SIG-M5 treated with dmso at 0.1 percent for 504 hours (cell line): ENCODE measurements around the gene SEPTIN10.
"Not testable (repeated sequence)": the region's sequence is repeated elsewhere in the genome, so short reads cannot be mapped to it uniquely, and the experiment has no call there.

Experiments used
- DNase-seq: peaks from one replicate; lab custom pipeline; 2025; ENCODE audit not compliant: unreplicated experiment; lab: John Stamatoyannopoulos, UW

Gene SEPTIN10

DNA sequence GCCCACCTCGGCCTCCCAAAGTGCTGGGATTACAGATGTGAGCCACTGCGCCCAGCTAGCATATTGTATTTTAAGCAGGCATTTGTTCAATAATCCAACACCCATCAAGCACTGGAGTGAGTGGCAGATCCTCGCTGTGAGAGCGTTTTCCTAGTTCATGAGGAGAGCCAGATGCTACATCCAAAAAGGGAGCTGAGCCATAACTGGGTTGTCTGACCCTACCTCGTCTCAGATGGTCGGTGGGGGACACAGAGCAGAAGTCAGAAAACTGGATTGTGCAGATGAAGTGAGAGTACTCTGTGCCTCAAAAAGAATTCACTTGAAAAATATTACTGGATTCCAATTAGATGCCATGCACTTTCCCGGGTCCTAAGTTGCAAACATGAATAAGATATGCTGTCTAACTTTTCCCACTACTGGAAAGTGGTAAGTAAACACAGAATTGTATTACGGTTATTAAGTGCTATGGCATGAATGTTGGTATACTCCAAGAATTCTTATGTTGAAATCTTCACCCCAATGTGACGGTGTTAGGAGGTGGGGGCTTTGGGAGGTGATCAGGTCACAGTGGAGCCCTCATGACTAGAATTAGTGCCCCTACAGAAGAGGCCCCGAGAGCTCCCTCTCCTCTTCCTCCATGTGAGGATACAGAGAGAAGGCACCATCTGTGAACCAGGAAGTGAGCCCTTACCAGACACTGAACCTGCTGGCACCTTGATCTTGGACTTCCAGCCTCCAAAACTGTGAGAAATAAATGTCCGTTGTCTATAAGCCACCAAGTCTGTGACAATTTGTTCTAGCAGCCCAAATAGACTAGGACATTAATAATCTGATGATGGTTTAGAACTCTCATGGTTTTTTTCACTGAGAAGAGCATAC is 21.9 kb upstream of the SEPTIN10 start:
- DNase-seq = no peak

DNA sequence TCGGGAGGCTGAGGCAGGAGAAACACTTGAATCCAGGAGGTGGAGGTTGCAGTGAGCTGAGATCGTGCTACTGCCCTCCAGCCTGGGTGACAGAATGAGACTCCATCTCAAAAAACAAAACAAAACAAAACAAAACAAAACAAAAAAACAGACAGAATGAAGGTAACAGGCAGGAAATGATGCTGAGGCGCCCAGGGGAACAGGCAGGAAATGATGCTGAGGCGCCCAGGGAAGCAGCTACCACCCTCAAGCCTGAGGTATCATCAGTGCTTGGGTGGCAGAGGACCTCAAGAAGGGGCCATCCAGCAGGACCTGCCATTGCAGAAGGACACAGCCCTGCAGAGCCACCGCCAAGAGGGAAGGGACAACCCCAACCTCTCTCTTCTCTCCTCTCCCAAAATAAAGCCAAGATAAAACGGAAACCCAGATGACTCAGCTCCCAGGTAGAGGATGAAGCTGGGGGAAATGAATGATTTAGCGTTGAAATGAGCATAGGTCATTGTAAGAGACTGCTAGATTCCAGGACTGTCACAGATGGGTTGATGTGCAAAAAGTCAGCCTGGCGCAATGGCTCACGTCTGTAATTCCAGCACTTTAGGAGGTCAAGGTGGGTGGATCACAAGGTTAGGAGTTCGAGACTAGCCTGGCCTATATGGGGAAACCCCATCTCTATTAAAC is 19.7 kb upstream of the SEPTIN10 start:
- no peak for DNase-seq

DNA sequence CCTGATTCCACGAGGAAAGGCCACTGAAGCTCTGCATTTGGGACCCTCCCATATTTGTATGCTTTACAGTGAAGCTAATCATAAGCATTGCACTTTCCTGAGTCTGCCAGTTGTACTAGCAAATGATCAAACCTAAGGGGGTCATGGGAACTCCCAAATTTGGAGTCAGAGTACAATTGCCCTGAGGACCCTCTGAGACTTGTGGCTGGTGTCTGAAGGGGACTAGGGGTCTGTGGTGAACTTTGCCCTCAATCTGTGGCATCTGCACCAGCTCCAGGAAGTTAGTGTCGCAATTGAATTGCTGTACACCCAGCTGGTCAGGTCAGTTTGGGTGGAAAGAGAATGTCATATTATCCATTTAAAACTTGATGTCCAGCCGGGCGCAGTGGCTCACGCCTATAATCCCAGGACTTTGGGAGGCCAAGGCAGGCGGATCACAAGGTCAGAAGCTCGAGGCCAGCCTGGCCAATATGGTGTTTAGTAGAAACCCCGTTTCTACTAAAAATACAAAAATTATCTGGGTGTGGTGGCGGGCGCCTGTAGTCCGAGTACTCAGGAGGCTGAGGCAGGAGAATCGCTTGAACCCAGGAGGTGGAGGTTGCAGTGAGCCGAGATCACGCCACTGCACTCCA is 18.5 kb upstream of the SEPTIN10 start:
- no peak for DNase-seq

DNA sequence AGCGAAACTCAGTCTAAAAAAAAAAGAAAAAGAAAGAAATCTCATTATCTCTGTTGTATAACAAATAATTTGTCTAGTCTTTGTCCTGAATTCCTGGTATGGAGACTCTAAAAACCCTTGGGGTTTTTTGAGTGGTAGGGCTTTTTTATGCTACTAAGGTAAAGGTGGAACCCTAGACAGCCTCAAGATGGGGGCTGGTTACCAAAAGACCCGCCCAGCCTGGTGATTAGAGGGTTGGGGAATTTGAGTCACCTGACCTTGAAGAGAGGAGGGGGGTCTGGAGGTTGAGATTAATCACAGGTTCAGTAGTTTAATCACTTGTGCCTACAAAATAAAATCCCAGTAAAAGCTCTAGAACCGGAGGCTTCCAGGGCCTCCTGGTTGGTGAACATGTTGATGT is 18.0 kb upstream of the SEPTIN10 start:
- DNase-seq = no peak

DNA sequence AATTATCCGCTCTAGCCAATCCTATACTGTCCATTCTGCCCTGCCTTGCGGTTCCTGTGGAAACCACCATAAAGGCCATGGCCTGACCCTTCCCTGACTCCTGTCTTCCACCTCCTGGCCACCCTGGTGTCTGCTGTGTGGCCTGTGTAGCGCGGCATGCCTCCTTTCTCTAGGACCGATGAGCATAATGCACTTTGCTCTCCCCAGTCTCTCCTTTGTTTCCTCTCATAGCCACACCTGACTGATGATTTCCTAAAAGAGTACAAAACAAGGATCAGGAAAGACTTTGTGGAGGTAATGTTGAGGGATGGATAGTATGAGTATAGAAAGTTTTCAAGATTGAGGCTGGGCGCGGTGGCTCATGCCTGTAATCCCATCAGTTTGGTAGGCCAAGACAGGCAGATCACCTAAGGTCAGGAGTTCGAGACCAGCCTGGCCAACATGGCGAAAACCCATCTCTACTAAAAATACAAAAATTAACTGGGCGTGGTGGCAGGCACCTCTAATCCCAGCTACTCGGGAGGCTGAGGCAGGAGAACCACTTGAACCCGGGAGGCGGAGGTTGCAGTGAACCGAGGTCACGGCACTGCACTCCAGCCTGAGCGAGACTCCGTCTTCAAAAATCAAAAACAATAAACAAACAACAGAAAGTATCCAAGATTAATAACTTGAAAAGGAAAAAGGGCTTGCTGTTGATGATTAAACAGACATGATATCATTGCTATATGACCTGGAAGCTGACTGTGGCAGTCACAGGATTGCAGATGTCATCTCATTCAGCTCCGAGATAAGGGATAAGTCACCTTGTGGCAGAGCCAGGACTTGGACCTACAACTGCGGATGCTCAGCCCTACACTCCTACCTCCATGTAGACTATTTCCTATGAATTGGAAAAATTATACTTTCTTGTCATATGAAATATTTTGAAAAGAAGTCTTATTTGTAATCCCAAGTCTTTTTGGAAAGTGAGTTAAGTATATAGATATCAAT is 17.0 kb upstream of the SEPTIN10 start:
- no peak for DNase-seq

DNA sequence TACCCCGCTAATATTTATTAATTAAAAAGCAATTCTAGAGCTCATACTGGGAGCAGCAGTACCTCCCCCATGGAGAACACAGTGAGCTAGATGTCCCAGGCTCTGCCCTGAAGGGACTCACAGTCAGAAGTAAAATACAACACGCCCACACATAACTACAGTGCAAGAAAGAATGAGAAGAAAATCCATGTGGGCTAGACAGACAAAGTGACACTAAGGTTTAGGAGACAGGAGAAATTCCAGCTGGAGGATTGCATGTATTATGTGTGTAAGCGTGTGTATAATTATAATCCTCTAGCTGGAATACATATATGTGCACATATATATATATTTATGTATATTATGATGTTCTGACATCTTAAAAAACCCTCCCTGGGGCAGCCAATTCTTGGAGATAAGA is 16.1 kb upstream of the SEPTIN10 start:
- DNase-seq = no peak

DNA sequence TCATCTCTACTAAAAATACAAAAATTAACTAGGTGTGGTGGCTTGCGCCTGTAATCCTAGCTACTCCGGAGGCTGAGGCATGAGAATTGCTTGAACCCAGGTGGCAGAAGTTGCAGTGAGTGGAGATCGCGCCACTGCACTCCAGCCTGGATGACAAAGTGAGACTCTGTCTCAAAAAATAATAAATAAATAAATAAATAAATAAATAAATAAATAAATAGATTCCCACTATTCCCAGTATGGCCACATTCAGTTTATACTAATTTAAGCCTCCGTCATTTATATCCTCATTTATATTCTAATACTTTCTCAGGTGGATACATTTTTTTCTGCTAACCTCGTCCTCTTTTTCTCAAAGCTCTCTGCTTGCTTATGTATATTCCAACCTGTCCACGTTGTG is 14.6 kb upstream of the SEPTIN10 start:
- not testable (repeated sequence) for DNase-seq

DNA sequence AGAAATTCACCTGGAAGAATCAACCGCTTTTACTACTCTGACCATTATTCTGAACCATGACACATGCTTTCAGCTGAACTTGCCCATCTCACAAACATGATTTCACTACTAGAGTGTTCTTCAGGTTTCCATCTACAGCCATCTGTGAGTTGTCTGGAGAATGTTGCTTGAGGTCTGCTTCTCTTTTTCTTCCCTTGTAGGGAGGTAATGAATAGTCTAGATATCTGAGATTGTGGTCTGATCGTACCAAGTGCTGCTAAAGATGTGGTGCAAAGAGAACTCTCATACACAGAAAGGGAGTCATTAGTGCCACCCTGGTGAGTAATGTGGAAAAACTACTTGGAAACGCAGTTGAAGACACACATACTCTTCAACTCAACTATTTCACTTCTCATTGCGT is 10.6 kb upstream of the SEPTIN10 start:
- no peak for DNase-seq

DNA sequence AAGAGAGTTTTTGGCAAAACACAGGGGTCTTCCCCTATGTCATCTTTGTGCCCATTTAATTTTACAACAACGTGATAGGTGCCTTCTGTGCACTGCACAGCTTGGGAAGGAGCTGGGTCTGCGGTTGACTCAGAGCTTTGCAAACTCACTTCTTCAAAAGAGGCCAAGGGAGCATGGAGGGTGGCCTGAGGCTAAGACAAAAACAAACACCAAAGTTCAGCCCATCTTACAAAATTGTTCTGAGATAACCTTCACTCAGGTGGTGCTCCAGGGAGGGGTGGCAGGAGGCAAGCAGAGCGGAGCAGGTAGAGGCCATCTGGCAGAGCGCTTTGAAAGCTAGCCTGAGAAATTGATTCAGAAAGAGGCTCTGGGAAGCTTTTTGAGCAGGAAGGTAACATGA is 10.2 kb upstream of the SEPTIN10 start:
- no peak for DNase-seq

DNA sequence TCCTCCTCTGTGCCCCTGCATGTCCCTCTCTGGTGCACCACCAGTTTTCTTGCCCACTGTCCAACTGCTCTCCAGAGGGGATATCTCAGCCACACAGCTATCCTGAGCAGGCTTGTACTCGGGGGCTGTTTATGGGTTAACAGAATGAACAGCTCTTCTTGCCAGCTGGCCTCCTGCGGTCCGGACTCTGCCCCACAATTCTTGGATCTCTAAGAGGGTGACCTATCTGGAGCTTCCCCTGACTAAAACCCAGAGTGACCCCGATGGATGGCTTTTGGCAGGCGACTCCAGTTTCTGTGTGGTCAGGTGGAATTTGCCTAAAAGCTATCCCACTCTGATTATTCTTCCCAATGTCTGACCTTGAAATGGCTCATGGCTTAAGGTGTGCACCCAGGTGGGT is 9.5 kb upstream of the SEPTIN10 start:
- no peak for DNase-seq

DNA sequence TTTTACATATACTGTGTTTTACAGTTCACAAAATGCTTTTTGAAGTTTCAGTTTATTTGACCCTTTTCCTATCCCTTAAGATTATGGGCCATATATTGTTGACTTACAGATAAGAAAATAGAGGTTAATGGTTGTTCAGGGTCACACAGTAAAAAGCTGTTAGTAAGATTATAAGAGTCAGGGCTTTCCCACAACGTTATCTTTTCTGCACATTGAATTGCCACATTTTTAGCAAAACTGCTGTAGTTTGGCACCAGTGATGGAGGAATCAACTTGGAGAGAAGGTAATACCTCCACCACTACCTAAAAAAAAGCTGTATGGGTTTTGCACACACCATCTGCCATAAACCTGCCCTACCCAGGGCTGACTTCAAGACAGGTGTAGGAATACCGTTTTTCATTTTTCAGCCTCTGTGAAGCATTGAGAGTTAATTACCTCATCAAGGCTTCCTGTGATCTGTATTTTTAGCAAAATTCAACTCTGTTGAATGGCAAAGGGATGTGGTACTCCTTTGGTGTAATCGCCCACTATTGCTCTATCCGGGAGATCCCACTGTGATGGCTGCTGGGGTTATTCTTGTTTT is 5.4 kb upstream of the SEPTIN10 start:
- DNase-seq = no peak

DNA sequence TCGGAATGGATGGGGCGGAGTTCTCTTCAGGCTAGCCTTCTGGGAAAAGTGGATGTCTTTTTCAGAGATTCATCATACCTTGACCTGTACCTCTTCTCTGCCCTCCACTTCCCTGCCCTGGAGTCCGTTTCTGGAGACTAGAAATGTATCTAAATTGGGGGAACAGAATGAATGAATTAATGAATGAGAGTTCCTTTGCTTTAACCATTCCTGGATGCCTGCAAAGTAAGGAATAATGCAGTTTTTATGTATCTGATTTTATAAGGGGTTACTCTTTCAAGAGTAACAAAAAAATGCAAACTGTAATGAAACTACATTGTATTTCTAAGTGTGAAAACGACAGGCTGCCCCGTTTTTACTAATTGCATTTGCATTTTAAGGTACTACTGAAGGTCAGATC is 2.4 kb upstream of the SEPTIN10 start:
- no peak for DNase-seq

DNA sequence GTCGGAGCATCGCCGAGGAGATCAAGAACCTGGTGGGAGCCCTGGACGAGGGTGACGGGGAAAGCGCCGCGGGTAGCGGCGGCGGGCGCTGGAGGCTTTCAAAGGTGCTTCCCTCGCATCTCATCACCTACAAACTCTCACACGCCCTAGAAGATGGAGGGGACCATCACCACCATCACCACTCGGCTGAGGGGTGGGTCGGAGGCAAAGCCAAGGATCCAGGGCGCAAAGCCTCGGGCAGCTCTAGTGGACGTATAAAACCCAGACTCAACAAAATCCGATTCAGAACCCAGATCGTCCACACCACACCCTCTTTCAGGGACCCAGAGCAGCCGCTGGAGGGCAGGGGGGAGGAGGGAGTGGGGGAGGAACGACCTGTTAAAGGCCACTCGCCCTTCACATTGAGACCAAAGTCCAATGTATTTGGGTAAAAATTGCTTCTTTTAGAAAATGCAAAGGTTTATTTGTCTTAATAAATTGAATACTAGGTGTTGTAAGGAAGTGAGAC is 1.9 kb upstream of the SEPTIN10 start:
- no peak for DNase-seq

DNA sequence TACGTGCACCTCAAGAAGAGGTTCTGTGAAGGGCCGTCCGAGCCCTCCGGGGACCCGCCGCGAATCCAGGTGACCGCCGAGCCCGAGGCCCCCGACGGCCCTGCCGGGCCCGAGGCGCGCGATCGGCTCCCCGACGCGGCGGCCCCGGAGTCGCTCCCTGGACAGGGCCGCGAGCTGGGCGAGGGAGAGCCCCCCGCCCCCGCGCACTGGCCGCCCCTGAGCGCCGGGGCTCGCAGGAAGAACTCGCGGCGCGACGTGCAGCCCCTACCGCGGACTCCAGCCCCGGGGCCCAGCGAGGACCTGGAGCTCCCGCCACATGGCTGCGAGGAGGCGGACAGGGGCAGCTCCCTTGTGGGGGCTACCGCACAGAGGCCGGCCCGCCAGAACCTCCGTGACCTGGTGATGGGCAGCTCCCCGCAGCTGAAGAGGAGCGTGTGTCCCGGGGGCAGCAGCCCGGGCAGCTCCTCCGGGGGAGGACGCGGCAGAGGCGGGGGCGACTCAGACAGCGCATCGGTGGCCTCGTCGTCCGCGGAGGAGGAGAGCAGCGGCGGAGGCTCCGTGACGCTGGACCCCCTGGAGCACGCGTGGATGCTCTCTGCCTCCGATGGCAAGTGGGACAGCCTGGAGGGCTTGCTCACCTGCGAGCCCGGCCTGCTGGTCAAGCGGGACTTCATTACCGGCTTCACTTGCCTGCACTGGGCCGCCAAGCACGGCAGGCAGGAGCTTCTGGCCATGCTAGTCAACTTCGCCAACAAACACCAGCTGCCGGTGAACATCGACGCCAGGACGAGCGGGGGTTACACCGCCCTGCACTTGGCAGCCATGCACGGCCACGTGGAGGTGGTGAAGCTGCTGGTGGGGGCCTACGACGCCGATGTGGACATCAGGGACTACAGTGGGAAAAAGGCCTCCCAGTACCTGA is 1.2 kb upstream of the SEPTIN10 start:
- DNase-seq = no peak

DNA sequence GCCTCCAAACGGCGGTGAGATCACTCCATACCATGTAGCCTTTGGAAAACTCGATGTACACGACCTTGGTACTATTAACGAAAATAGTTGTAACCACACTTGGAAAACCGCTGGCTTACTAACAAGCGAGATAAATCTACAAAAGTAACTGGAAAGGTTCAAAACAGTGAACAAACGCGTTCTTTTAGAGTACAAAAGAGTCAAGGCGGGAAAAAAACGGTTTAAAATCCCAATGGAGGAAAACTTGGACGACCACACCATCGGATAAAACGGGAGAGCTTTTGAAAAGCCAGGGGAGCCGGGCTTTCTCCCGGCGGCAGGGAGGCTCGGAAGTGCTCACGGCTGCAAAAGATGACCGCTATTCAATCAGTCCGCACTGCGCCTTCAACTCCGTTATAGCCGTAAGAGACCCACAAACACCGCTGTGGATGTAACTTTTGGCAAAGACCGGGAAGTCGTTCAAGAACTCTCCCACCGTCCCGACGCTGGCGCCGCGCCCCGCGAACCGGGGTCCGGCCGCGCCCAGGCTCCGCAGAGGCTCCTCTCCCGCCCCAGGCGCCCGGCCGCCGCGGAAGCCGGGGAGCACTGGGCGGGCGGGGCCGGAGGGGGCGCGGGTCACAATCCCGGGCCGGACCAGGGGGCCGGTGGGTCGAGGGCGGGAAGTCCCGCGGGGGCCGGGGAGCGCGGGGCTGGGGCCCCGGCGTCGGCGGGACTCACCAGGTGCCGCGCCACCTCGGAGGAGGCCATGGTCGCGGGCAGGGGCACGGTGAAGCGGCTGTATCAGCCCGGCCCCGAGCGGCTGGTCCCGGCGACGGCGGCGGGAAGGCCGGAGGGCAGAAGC is 465 bp downstream of the SEPTIN10 start:
- DNase-seq = peak; percentile 5

DNA sequence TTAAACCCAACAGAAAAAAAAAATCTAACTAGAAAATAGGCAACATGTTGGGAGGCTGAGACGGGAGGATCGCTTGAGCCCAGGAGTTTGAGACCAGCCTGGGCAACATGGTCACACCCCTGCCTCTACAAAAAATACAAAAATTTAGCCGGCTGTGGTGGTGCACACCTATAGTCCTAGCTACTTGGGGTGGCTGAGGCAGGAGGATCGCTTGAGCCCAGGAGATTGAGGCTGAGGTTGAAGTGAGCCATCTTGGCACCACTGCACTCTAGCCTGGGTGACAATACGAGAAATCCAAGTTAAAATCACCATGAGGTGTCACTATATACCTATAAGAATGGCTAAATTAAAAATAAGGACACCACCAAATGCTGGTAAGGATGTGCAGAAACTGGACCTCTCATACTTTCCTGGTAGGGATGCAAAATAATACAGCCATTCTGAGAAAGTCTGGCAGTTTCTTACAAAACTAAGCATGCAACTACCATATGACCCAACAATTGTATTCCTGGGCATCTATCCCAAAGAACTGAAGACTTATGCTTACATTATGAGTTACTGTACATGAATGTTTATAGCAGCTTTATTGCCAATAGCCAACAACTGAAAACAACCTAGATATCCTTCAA is 2.2 kb downstream of the SEPTIN10 start:
- no peak for DNase-seq

DNA sequence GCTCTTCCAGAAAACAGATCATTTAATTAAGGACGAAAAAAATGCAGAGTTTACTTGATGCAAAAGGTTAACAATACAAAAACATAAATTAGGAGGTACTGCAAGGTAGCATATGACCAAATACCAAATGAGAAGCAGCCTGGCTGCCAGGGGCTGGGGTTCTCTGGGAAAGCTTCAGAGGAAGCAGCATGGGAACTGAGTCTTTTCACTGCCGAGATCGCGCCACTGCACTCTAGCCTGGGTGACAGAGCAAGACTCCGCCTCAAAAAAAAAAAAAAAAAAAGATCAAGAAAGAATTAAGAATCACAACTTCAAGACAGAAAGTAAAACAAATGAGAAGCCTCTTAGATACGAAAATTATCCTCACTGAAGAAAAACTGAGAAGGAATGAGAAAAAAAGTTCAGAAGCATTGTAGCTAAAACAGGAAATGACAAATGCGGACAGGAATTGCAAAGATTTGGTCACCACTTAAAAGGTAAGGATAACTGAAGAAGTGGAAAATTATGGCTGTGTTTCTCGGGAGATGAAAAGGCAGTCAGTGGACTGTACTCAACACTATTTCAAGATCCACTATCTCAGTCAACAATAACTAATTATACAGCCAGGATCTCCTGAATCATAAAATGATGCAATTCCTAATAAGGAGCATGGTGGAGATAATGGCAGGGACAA is 4.3 kb downstream of the SEPTIN10 start:
- no peak for DNase-seq
